NCI-H82 (cell line): Measurements from ENCODE around the gene MED29.
A peak's percentile ranks its signal among the peaks of the same experiment; 100 is the strongest.

Source experiments
- DNase-seq: peaks from one replicate; lab custom pipeline; 2025; lab: John Stamatoyannopoulos, UW

Gene MED29

GRCh38 chr19:39430675-39431593 lies 39.8 kb downstream of the MED29 start:
- DNase-seq = peak; percentile 71

GRCh38 chr19:39432677-39433025 lies 41.5 kb downstream of the MED29 start:
- DNase-seq = no peak

GRCh38 chr19:39433480-39434079 lies 42.4 kb downstream of the MED29 start:
- no peak for DNase-seq

DNA sequence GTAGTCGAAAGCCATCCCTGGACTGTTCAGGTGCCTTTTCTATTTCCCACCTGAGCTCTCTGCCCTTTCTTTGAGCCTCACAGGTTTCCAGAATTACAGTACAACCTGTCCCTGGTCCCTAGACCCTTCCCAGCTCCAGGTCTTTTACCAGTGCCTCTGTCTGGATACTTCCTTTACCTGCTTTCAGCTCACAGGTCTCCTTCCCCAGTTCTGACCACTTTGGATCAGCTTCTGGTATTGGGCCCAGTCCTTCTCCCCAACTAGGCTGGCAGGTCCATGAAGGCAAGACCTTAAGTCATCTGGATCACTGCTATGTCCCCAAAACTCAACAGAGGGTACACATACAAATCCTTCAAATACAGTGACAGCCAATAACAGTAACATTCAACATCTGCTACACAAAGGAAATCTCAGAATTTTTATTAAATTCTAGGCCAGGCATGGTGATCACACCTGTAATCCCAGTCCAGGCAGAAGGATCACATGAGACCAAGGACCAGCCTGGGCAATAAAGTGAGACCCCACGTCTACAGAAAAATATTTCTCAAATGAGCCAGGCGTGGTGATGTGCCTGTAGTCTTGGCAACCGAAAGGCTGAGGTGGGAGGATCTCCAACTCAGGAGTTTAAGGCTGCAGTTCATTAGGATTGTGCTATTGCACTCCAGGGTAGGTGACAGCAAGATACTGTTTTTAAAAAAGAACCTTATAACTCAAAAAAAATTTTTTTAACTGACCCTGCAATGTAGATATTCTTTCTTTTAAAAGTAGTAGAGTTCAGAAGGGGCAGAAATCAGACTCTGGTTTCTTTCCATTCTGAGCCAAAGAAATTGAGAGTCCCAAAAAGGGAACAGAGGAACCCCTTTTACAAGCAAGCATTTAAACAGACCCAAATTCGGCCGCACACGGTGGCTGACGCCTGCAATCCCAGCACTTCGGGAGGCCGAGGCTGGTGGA lies 43.2 kb downstream of the MED29 start:
- no peak for DNase-seq

DNA sequence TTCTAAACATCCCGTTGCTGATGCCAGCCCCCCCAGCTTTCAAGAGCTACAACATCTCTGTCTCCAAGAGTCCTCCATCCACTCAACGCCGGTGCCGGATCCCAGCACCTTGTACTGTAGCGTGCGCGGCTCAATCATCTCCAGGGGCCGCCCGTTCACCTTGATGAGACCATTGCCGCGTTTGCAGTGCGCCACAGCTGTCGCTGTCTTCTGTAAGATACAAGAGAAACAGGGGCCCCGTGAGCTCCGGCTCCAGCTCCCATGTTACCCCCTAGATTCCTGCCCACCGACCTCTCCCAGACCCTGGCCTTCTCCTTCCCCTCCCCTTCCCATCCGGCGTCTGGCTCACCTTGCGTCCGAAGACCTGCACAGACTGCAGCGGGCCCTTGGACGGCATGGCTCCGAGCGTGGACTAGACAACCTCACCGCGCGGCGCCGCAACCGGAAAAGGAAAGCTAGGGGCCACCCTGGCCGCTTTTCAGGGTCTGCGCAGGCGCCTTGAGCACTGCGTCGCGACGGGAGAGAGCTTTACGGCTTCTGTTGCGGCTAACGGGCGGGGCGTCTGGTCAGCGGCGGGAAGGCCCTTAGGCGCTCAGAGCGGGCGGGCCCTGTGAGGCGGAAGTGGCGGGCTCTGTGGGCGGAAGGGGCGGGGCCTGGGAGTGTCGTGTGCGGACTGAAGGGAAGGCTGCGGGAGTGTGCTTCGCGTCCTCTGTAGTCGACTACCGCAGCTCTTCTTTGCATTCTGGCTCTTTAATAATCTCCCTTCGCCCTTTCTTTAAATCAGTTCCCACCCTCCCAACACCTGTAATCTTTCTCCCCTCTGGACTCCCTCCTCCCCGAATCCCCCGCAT lies 44.5 kb downstream of the MED29 start, which contains the start of gene RPS16:
Gene RPS16 (minus strand): TSS at position 451 of the 851 bp plus-strand sequence. CDS start 54 bp downstream, at position 397.
- peak; percentile 100 for DNase-seq

DNA sequence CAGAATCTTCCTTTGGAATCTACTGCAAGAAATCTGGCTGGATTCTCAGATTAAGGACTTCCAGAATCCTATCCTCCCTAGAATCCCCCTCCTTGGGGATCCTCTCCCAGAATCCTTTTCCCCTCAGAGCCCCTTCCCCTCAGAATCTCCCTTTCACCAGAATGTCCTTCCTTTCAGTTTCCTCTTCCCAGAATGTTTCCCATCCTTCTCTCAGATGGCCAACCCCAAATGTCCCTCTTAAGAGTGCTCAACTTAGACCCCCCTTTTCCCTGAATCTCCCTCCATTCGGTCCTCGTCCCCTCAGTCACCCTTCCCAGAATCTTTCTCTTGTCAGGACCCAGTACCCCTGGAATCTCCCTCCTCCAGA lies 45.2 kb downstream of the MED29 start:
- DNase-seq = no peak

GRCh38 chr19:39438270-39438934 lies 47.2 kb downstream of the MED29 start:
- DNase-seq = no peak

- DNase-seq = peak; percentile 30
These were observed 53.5 kb downstream of the MED29 start for GRCh38 chr19:39444598-39445195.

- DNase-seq = peak; percentile 99
These were observed 54.3 kb downstream of the MED29 start, which contains the start of gene SUPT5H for GRCh38 chr19:39445196-39446111. Gene SUPT5H, plus strand, starts transcription at chr19:39445582. Its CDS starts 309 bp downstream, at chr19:39445891.

- peak; percentile 62 for DNase-seq
These were observed 55.3 kb downstream of the MED29 start for GRCh38 chr19:39446365-39447084.

DNA sequence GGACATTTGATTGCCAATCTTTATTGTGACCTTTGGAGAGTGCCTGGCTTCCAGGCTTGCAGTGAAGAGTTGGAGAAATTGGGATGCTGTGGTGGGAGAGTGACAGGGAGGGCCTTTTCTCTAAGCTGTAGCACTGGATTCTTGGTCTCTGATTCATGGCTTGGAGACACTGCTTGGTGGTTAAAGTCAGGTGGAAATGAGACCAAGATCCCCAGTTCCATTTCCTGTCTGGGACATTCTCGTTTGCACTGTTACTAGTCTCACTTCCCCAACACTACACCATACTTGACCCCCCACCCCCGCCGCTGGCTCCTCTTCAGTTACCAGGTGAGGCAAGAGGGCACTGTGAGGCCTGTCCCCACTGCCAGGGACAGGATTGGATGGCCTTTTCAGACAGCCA lies 57.1 kb downstream of the MED29 start:
- DNase-seq = no peak

- no peak for DNase-seq
These were observed 58.1 kb downstream of the MED29 start for GRCh38 chr19:39449116-39449797.
